HG02973 (cell line): ENCODE measurements around the gene CYP8B1.

Experiments used
- ATAC-seq: cut with Tn5 transposase; IDR thresholded peaks from one replicate; pipeline ENCODE4 v1.9.1; 2021; ENCODE audit warnings: moderate library complexity; ENCODE audit not compliant: unreplicated experiment

CYP8B1 gene, protein sequence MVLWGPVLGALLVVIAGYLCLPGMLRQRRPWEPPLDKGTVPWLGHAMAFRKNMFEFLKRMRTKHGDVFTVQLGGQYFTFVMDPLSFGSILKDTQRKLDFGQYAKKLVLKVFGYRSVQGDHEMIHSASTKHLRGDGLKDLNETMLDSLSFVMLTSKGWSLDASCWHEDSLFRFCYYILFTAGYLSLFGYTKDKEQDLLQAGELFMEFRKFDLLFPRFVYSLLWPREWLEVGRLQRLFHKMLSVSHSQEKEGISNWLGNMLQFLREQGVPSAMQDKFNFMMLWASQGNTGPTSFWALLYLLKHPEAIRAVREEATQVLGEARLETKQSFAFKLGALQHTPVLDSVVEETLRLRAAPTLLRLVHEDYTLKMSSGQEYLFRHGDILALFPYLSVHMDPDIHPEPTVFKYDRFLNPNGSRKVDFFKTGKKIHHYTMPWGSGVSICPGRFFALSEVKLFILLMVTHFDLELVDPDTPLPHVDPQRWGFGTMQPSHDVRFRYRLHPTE

DNA sequence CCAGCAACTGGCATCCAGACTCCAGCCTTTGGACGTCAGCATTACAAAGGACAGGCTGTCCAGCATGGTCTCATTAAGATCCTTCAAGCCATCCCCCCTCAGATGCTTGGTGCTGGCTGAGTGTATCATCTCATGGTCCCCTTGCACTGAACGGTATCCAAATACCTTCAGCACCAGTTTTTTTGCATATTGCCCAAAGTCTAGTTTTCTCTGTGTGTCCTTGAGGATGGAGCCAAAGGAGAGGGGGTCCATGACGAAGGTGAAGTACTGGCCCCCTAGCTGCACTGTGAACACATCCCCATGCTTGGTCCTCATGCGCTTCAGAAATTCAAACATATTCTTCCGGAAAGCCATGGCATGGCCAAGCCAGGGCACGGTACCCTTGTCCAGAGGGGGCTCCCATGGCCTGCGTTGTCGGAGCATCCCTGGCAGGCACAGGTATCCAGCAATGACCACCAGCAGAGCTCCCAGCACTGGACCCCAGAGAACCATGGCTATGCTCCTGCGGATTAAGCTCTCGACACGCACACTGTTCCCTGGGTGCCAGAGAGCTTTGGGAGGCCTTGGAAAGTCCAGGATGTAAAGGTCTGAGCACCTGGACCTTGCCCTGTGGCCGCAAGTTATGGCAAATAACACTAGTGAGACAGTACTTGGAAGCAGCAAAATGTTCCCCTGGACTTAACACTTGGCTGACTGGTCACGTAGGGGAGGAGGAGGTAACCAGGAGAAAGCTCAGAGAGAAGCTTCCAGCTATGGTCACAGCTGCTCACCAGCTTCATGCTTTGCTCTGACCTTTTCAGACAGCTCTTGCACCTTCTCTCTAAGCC, at the start of gene CYP8B1:
CYP8B1 (minus strand) TSS at position 555 of the 827 bp plus-strand sequence; CDS start at position 492, 63 bp downstream.
- ATAC-seq = no peak

DNA sequence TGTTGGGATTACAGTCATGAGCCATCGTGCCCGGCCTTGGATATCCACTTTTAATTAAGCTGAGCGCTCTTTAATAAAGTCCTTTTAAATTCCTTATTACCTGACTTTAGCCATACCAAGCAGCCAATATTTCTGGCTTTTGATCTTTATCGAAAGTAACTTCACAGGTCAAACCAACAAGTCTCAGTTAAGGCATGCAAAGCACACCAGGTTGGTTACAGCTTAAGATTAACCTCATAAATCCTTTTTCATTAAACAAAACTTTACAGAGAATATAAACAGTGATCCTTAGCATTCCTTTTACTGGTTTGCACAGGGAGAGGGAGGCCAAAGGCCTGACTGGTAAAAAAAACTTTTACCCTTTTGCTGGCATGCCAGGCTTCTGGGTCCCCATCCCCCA, 47.9 kb upstream of the CYP8B1 start:
- ATAC-seq = no peak

- ATAC-seq = no peak
Measured at GRCh38 chr3:42914771-42915515, 39.3 kb upstream of the CYP8B1 start.

GRCh38 chr3:42911551-42911950, 35.9 kb upstream of the CYP8B1 start:
- ATAC-seq = no peak

GRCh38 chr3:42908675-42909074, 33.0 kb upstream of the CYP8B1 start:
- no peak for ATAC-seq

- ATAC-seq = no peak
Measured at GRCh38 chr3:42906848-42907183, 31.1 kb upstream of the CYP8B1 start.

DNA sequence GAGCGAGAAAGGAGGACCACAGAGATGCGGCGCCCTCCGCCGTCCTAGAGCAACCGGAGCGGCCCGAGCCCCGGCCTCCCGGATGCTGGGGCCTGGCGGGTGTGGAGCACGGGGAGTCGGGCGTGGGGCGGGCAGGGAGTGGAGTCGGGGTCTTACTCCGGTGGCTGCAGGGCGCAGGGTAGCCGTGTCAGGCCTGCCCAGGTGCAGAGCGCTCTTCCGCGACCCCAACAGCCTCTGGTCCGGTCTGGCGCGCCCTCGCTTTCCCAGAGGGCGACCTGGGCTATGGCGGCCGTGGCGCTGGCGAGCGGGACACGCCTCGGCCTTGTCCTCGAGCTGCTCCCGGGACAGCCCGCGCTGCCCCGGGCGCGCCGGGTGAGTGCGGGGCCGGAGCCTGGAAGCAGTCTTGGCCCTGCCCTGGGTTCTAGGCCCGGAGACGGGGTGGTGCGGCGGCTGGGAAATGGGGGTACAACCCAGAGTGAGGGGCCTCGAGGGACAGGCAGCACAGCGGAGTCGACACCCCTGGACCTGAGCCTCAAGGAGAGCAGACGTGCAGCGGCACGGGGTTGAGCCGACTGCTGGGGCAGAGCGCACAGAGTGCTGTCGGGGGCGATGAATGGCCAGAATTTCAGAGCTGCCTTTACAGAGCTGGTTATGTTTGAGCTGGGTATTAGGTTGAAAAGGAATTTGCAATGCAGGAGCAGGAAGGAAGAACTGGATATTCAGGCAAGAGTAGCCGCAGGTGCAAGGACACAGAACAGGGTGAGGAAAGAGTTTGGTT, 30.6 kb upstream of the CYP8B1 start, which contains the start of gene ZNF662:
ZNF662 (plus strand) TSS at position 73 of the 778 bp plus-strand sequence. CDS start 1,973 bp downstream, outside the sequence.
- ATAC-seq = no peak

DNA sequence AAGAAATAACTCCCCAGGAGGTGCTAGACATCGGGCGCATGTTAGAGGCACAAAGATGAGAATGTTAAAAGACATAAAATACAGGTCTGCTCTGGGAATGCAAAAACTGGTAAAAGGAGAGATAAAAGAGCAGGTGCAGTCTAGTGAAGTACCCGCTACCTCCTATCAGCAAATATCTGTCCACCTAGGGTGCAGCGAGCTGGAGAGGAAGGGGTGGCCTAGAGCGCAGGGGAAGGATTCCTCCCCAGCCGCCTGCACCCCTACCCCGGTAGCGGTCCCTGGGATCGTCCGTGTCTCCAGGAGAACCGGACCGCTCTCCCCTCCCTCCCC, 30.0 kb upstream of the CYP8B1 start:
- no peak for ATAC-seq

GRCh38 chr3:42904076-42904475, 28.4 kb upstream of the CYP8B1 start:
- ATAC-seq = no peak

GRCh38 chr3:42902257-42902656, 26.6 kb upstream of the CYP8B1 start:
- no peak for ATAC-seq

GRCh38 chr3:42901073-42901415, 25.4 kb upstream of the CYP8B1 start:
- no peak for ATAC-seq

DNA sequence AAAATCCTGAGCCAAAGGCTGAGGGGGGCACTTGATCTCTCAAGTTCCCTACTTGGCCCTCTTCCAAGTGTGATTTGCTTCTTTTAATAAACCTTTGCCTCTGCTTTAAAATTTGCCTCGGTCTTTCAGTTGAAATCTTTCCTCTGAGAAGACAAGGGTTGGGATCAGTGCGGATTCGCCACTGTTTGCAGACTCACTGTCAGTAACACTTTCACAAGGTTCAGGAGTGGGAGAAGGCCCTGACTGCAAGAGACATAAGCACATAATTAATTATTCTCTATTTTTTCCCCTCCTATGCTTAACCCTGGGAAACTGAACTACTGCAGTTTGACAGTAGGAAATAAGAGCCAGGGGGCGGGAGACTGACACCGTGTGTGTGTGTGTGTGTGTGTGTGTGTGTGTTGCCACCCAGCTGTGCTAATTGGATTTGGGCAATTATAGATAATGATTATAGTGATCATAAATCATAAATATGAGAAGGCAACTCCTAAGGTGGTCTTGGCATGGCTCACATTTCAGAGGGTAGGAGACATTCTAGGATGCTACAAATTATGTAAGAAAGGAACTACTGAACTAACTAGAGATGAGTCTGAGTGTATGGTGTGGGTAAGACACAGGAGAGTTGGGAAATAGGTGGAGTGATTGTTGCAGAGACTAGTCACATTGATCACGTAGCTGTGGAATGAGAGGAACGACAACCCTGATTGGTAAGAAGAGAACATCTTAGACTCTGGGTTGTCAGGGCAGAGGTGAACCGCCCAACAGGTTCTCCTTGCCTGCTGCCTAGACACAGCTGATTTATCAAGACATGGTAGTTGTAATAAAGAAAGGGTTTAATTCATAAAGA, 24.8 kb upstream of the CYP8B1 start:
- ATAC-seq = no peak

GRCh38 chr3:42898896-42899675, 23.4 kb upstream of the CYP8B1 start:
- no peak for ATAC-seq

- no peak for ATAC-seq
Measured at GRCh38 chr3:42895580-42895868, 19.8 kb upstream of the CYP8B1 start.

DNA sequence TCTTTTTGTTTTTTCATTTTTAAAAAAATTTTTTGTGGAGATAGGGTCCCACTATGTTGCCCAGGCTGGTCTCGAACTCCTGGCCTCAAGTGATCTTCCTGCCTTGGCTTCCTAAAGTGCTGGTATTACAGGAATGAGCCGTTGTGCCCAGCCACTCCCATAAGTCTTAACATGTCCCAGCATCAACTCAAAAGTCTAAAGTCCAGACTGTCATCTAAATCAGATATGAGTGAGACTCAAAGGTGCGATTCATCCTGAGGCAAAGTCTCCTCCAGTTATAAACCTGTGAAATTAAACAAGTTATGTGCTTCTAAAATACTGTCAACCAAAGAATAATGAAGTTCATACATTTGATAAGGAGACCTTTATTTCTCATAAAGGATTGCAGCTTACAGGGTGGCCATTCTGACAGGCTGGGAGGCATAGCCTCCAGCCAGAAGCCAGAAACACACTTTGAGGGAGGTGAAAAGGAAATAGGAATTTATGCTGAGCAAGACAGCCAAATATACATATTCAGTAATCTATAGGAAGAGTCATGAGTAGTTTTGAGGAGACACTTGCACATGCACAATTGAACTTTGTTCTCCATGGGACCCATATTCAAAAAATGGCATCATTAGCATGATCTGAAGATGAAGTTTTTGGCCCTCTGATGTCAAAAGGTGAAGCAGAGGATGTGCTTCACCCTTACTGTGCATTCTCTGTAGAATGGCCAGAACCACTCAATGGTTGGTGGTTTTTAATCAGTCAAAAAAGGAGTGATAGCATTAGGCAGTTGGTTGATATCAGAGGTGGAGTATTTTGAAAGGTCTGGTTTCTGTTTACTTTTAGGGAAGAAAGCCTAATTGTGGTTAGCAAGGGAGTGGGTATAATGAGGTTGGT, 19.3 kb upstream of the CYP8B1 start:
- no peak for ATAC-seq

GRCh38 chr3:42892807-42893206, 17.1 kb upstream of the CYP8B1 start:
- ATAC-seq = no peak

GRCh38 chr3:42892169-42892568, 16.5 kb upstream of the CYP8B1 start:
- no peak for ATAC-seq

- no peak for ATAC-seq
Measured at GRCh38 chr3:42891042-42891441, 15.4 kb upstream of the CYP8B1 start.
